ENCODE data around the gene WDR36. TPM values are rescaled to one million over a fixed set of nuclear protein-coding genes. Genes with fewer than 3 reads are reported as not detected.

WDR36 gene
- total and polyA plus RNA-seq, 2 of the 8 experiments (the other 6 are each of a cell fraction or from before 2014, with no cell fraction given) = 9.3 to 41.8 TPM

- TF ChIP-seq SAP30 (IDR thresholded peaks at IDR 0.05; ENCODE audit: insufficient read depth, insufficient replicate concordance, low read length) = no peak
- TF ChIP-seq CBX5 (IDR thresholded peaks at IDR 0.05; ENCODE audit: low read depth, low read length) = no peak
- TF ChIP-seq POLR2A (IDR thresholded peaks at IDR 0.05; ENCODE audit: control extremely low read depth in 1 of 2, low read depth in 2 of 2, low read length in 2 of 2) = no peak
Measured at GRCh38 chr5:111153945-111154344, 61.8 kb downstream of the WDR36 start (continued).
